ENCODE results near the gene APEH.

DNA sequence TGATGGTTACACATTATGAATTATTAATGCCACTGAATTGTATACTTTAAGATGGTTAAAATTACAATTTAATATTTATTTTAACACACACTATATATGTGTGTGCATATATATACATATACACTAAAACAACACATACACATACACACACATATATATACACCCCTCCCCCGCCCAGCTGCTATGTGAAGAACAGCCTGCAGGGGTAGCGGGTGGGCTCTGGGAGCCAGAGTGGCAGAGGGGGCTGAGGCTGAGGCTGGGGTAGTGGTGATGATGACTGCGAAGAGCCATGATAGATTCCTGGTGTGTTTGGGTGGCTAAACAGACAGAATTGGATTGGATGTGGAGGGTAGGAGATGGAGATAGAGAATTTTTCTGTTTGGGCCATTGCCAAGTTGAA lies 39.4 kb upstream of the APEH start:
- TF ChIP-seq CTCF (IDR thresholded peaks at IDR 0.05; ENCODE audit: insufficient read depth, low read length, poor library complexity, severe bottlenecking) (no peak), EZH2phosphoT487 (conservative IDR thresholded peaks at IDR 0.05; ENCODE audit: low read length) (no peak)
